Transverse colon (tissue), 4 donors: ENCODE data around the gene ATP1A3. TPM values are rescaled to one million over a fixed set of nuclear protein-coding genes. Genes with fewer than 3 reads are reported as not detected.
A peak's percentile ranks its signal among the peaks of the same experiment; 100 is the strongest.

Experiments used
- DNase-seq: peaks from one replicate; pipeline ENCODE4 v3.0.0-alpha.2; 2019
- H3K27ac ChIP-seq, 4 donors: fragments of 200-600 bp; sonication (generic); 2 replicates each; pipeline ENCODE4 v1.5.1; 2016 to 2018; ENCODE audit warnings: inconsistent platforms in 4 of 4
- H3K27me3 ChIP-seq: fragments of 200-600 bp; sonication (generic); 2 replicates; pipeline ENCODE4 v1.5.1; 2017; ENCODE audit warnings: inconsistent platforms
- H3K36me3 ChIP-seq, 4 donors: fragments of 200-600 bp; sonication (generic); 2 replicates each; pipeline ENCODE4 v1.5.1; 2017 to 2019; ENCODE audit warnings: inconsistent platforms in 4 of 4
- H3K4me1 ChIP-seq, 4 donors: fragments of 200-600 bp; sonication (generic); 2 replicates each; pipeline ENCODE4 v1.5.1; 2017 to 2020; ENCODE audit warnings: inconsistent platforms in 4 of 4
- H3K4me3 ChIP-seq, 4 donors: fragments of 200-600 bp; sonication (generic); 1 replicate in 1 of 4; 2 replicates in 3 of 4; pipeline versions ENCODE4 v1.5.1 to v1.6.1; 2017 to 2019; ENCODE audit warnings: inconsistent platforms in 4 of 4
- H3K9me3 ChIP-seq, 2 donors: fragments of 200-600 bp; sonication (generic); 2 replicates each; pipeline ENCODE4 v1.5.1; 2017 to 2019; ENCODE audit warnings: inconsistent platforms in 2 of 2
- EP300 ChIP-seq: sonication (generic); formaldehyde crosslinking; IDR thresholded peaks from one replicate; pipeline ENCODE4 v1.6.1; 2017; ENCODE audit warnings: antibody characterized with exemption, low read depth
- POLR2A ChIP-seq: fragments of 450-650 bp; IDR thresholded peaks from one replicate; pipeline ENCODE4 v1.6.1; 2016; ENCODE audit warnings: antibody characterized with exemption, mild to moderate bottlenecking, moderate library complexity
- POLR2AphosphoS5 ChIP-seq, 3 donors: sonication (generic); formaldehyde crosslinking; IDR thresholded peaks; one replicate each; pipeline ENCODE4 v1.6.1; 2016; ENCODE audit warnings: antibody characterized with exemption in 3 of 3
- WGBS, 2 donors: methylation state at CpG; one replicate each; pipeline ENCODE4 v1.1.5; 2018; ENCODE audit warnings: low coverage in 1 of 2; 5-methylcytosine and 5-hydroxymethylcytosine counted together
- in situ Hi-C, 4 donors: fragments of 200-750 bp; cut with MboI; loops; one replicate each; pipeline versions ENCODE4 v1.15.0 to v1.15.1; 2017; ENCODE audit warnings: low sequenced_read_pairs in 3 of 4, low pct_ligation_motif_present in 1 of 4, low pct_unique_long_range_greater_than_20kb in 1 of 4
- intact Hi-C: fragments of 100-400 bp; cut with DNase I; formaldehyde crosslinking; loops from one replicate; pipeline ENCODE4 v1.15.1; 2023; ENCODE audit warnings: low total_unique reads
- total RNA-seq, 4 donors: library from RNA; depleted of rRNA; stranded (reverse); fragments of >200 nt; gene quantifications; one replicate each; pipeline ENCODE4 v1.1.0, GENCODE V29; 2016
- TF ChIP-seq, protein P1 (sequence below), 5 experiments: fragments of 200-600 bp in 3 of 5; fragments of 450-650 bp in 2 of 5; sonication (generic) in 3 of 5; IDR thresholded peaks; 1 replicate in 2 of 5; 2 replicates in 3 of 5; pipeline ENCODE4 v1.5.1; 2016 to 2017; ENCODE audit warnings: antibody characterized with exemption in 5 of 5, inconsistent platforms in 3 of 5, mild to moderate bottlenecking in 2 of 5, moderate library complexity in 1 of 5

ATP1A3 gene
- total RNA-seq, 4 donors from 2014 or later = 0.20 to 1.1 (median 1.1) TPM; not detected in 1

- in situ Hi-C loops (no loop called here), intact Hi-C loops (no loop called here)
- WGBS, 2 donors = 50 to 80% methylated on average over 3 to 7 of the region's 7 CpGs
- H3K36me3 ChIP-seq = no peaks in the 10 kb centered on the region
- no peaks in the 10 kb centered on the region for H3K4me1 ChIP-seq
- no peaks in the 10 kb centered on the region for H3K9me3 ChIP-seq
- H3K27me3 ChIP-seq = no peaks in the 10 kb centered on the region
- TF ChIP-seq EP300 (no peak), POLR2A (no peak), POLR2AphosphoS5 (IDR thresholded peaks at IDR 0.05) (no peak)
- TF ChIP-seq, protein P1, sequence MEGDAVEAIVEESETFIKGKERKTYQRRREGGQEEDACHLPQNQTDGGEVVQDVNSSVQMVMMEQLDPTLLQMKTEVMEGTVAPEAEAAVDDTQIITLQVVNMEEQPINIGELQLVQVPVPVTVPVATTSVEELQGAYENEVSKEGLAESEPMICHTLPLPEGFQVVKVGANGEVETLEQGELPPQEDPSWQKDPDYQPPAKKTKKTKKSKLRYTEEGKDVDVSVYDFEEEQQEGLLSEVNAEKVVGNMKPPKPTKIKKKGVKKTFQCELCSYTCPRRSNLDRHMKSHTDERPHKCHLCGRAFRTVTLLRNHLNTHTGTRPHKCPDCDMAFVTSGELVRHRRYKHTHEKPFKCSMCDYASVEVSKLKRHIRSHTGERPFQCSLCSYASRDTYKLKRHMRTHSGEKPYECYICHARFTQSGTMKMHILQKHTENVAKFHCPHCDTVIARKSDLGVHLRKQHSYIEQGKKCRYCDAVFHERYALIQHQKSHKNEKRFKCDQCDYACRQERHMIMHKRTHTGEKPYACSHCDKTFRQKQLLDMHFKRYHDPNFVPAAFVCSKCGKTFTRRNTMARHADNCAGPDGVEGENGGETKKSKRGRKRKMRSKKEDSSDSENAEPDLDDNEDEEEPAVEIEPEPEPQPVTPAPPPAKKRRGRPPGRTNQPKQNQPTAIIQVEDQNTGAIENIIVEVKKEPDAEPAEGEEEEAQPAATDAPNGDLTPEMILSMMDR (IDR thresholded peaks at IDR 0.05) = no peak
- no peak for DNase-seq
- no peak overlapping the region for H3K4me3 ChIP-seq
- H3K27ac ChIP-seq = no peak overlapping the region
These were observed 36.8 kb upstream of the ATP1A3 start for GRCh38 chr19:42030645-42031440.

DNA sequence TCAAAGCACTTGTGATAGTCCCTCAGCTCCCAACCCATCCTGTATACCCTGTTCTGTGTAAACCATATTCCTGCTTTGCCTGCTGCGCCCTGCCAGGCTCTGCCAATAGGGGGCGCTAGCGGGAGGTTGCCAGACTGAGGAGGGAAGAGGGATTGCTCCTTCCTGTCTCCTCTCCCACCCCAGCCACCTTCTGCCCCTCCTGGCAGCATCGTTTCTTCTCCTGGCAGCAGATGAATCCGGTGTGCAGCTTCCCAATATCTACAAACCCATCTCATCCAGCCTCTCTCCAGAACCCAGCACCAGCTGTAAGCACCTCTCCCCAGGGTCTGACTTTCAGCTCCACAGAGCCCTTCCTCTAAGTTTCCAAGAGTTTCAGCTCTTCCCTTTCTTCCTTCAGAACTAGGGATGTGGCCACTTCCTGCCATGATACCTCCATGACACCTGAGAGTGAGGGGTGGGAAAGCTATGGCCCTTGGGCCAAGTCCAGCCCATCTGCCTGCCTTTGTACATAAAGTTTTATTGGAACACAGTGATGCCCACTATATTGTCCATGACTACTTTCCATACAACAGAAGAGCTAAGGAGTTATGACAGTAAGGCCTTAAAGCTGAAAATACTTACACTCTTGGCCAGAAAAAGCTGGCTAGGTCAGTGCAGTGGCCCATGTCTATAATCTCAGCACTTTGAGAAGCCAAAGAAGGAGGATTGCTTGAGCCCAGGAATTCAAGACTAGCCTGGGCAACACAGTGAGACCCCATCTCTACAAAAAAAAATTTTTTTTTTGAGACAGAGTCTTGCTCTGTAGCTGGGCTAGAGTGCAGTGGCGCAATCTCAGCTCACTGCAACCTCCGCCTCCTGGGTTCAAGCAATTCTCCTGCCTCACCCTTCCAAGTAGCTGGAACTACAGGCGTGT, 34.5 kb upstream of the ATP1A3 start:
- DNase-seq = no peak

GRCh38 chr19:42024622-42025111, 30.6 kb upstream of the ATP1A3 start:
- in situ Hi-C loops = no loop called here
- peaks cover 0 to 12% (median 8%) of the 10 kb centered on the region in 4 donors for H3K4me1 ChIP-seq
- peak overlapping the region in 3 of 4 donors; percentile 36 to 60 (median 46) for H3K27ac ChIP-seq
- intact Hi-C loops = no loop called here
- H3K9me3 ChIP-seq = no peaks in the 10 kb centered on the region
- no peaks in the 10 kb centered on the region for H3K27me3 ChIP-seq
- DNase-seq = peak; percentile 13
- no peak overlapping the region for H3K4me3 ChIP-seq
- WGBS, 2 donors = 53 to 58% methylated on average over 5 to 12 of the region's 12 CpGs
- H3K36me3 ChIP-seq = no peaks in the 10 kb centered on the region
- TF ChIP-seq, protein P1 (IDR thresholded peaks at IDR 0.05) = no peak
- peak in 2 of 3 donors; percentile 37 to 60 for TF ChIP-seq POLR2AphosphoS5 (IDR thresholded peaks at IDR 0.05)
- no peak for TF ChIP-seq POLR2A
- no peak for TF ChIP-seq EP300

More for the DNA sequence above, 34.5 kb upstream of the ATP1A3 start:
- H3K4me1 ChIP-seq = peaks cover 0 to 12% (median 8%) of the 10 kb centered on the region in 4 donors
- H3K4me3 ChIP-seq = no peak overlapping the region
- in situ Hi-C loops = no loop called here
- TF ChIP-seq POLR2AphosphoS5 (IDR thresholded peaks at IDR 0.05) = no peak
- TF ChIP-seq, protein P1 (IDR thresholded peaks at IDR 0.05) = peak in 3 of 5 experiments; percentile 28 to 33 (median 32)
- TF ChIP-seq EP300 = no peak
- TF ChIP-seq POLR2A = no peak
- no peaks in the 10 kb centered on the region for H3K9me3 ChIP-seq
- no peaks in the 10 kb centered on the region for H3K27me3 ChIP-seq
- 60% methylated on average over 2 to 8 of the region's 8 CpGs for WGBS, 2 donors
- H3K36me3 ChIP-seq = no peaks in the 10 kb centered on the region
- intact Hi-C loops = no loop called here
- H3K27ac ChIP-seq = no peak overlapping the region

DNA sequence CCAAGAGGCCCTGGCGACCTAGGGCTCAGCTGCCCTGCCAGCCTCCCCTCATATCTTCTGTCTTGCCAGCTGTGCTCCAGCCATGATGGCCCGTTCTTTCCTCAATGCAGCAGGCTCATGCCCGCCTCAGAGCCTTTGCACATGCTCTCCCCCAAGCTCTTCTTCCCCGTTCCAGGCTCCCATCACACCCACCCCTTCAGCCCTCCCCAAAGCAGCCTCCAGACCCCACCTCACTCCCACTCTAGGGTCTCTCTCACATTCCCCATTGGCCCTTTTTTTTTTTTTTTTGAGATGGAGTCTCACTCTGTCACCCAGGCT, 29.9 kb upstream of the ATP1A3 start:
- Histone ChIP-seq H3K4me3 (no peak overlapping the region), H3K36me3 (no peaks in the 10 kb centered on the region), H3K27ac (peak overlapping the region in 2 of 4 donors; percentile 46 to 60), H3K9me3 (no peaks in the 10 kb centered on the region), H3K27me3 (no peaks in the 10 kb centered on the region), H3K4me1 (peaks cover 0 to 12% (median 8%) of the 10 kb centered on the region in 4 donors)
- in situ Hi-C loops (no loop called here), intact Hi-C loops (no loop called here)
- TF ChIP-seq EP300 = no peak
- TF ChIP-seq, protein P1 (IDR thresholded peaks at IDR 0.05) = no peak
- TF ChIP-seq POLR2AphosphoS5 (IDR thresholded peaks at IDR 0.05) = no peak
- no peak for TF ChIP-seq POLR2A
- 75 to 100% methylated on average over 1 to 4 of the region's 4 CpGs for WGBS, 2 donors
- no peak for DNase-seq
